ENCODE measurements around the gene PLPPR1.

GRCh38 chr9:101119206-101119819 is 90.8 kb downstream of the PLPPR1 start:
- peak; percentile 18 to 70 (median 51) for TF ChIP-seq CTCF (IDR thresholded peaks at IDR 0.05)
- TF ChIP-seq POLR2A (IDR thresholded peaks at IDR 0.05): no peak
